ENCODE results near the gene OTX2. TPM values are rescaled to one million over a fixed set of nuclear protein-coding genes. Genes with fewer than 3 reads are reported as not detected.

Gene OTX2
- total RNA-seq, 1 experiment from 2014 or later, result 30.1 TPM

- Mint-ChIP-seq H3K27me3 (ENCODE audit: low read depth) (peaks cover 97% of the 10 kb centered on the region), H3K27ac (no peak overlapping the region), H3K9me3 (no peaks in the 10 kb centered on the region), H3K36me3 (no peaks in the 10 kb centered on the region), H3K4me1 (peaks cover 49% of the 10 kb centered on the region), H3K4me3 (no peak overlapping the region)
- TF ChIP-seq ZNF281 (CRISPR knock-in tag; IDR thresholded peaks at IDR 0.05) (no peak), ZNF396 (CRISPR knock-in tag; IDR thresholded peaks at IDR 0.05; ENCODE audit: borderline replicate concordance) (no peak), CBFB (CRISPR knock-in tag; IDR thresholded peaks at IDR 0.05; ENCODE audit: low read depth) (no peak), ELF4 (CRISPR knock-in tag; IDR thresholded peaks at IDR 0.05; ENCODE audit: low read depth) (no peak), IRF1 (CRISPR knock-in tag; IDR thresholded peaks at IDR 0.05) (no peak), ZNF671 (CRISPR knock-in tag; IDR thresholded peaks at IDR 0.05) (no peak), GRHL2 (CRISPR knock-in tag; IDR thresholded peaks at IDR 0.05; ENCODE audit: insufficient replicate concordance, severe bottlenecking) (no peak), SMAD3 (CRISPR knock-in tag; IDR thresholded peaks at IDR 0.05; ENCODE audit: borderline replicate concordance) (no peak), ZNF512 (CRISPR knock-in tag; IDR thresholded peaks at IDR 0.05; ENCODE audit: borderline replicate concordance) (no peak), E2F5 (CRISPR knock-in tag; IDR thresholded peaks at IDR 0.05) (no peak), ZNF138 (CRISPR knock-in tag; conservative IDR thresholded peaks at IDR 0.05) (no peak), TP53 (CRISPR knock-in tag; IDR thresholded peaks at IDR 0.05) (no peak), NFATC4 (CRISPR knock-in tag; IDR thresholded peaks at IDR 0.05) (no peak), GTF2I (CRISPR knock-in tag; conservative IDR thresholded peaks at IDR 0.05) (no peak), ATF1 (CRISPR knock-in tag; IDR thresholded peaks at IDR 0.05) (no peak)
- TF ChIP-seq, protein P1, sequence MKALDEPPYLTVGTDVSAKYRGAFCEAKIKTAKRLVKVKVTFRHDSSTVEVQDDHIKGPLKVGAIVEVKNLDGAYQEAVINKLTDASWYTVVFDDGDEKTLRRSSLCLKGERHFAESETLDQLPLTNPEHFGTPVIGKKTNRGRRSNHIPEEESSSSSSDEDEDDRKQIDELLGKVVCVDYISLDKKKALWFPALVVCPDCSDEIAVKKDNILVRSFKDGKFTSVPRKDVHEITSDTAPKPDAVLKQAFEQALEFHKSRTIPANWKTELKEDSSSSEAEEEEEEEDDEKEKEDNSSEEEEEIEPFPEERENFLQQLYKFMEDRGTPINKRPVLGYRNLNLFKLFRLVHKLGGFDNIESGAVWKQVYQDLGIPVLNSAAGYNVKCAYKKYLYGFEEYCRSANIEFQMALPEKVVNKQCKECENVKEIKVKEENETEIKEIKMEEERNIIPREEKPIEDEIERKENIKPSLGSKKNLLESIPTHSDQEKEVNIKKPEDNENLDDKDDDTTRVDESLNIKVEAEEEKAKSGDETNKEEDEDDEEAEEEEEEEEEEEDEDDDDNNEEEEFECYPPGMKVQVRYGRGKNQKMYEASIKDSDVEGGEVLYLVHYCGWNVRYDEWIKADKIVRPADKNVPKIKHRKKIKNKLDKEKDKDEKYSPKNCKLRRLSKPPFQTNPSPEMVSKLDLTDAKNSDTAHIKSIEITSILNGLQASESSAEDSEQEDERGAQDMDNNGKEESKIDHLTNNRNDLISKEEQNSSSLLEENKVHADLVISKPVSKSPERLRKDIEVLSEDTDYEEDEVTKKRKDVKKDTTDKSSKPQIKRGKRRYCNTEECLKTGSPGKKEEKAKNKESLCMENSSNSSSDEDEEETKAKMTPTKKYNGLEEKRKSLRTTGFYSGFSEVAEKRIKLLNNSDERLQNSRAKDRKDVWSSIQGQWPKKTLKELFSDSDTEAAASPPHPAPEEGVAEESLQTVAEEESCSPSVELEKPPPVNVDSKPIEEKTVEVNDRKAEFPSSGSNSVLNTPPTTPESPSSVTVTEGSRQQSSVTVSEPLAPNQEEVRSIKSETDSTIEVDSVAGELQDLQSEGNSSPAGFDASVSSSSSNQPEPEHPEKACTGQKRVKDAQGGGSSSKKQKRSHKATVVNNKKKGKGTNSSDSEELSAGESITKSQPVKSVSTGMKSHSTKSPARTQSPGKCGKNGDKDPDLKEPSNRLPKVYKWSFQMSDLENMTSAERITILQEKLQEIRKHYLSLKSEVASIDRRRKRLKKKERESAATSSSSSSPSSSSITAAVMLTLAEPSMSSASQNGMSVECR (CRISPR knock-in tag; IDR thresholded peaks at IDR 0.05; ENCODE audit: borderline replicate concordance), result no peak
- TF ChIP-seq, protein P2, sequence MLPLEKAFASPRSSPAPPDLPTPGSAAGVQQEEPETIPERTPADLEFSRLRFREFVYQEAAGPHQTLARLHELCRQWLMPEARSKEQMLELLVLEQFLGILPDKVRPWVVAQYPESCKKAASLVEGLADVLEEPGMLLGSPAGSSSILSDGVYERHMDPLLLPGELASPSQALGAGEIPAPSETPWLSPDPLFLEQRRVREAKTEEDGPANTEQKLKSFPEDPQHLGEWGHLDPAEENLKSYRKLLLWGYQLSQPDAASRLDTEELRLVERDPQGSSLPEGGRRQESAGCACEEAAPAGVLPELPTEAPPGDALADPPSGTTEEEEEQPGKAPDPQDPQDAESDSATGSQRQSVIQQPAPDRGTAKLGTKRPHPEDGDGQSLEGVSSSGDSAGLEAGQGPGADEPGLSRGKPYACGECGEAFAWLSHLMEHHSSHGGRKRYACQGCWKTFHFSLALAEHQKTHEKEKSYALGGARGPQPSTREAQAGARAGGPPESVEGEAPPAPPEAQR (CRISPR knock-in tag; IDR thresholded peaks at IDR 0.05), result no peak
- TF ChIP-seq, protein P3, sequence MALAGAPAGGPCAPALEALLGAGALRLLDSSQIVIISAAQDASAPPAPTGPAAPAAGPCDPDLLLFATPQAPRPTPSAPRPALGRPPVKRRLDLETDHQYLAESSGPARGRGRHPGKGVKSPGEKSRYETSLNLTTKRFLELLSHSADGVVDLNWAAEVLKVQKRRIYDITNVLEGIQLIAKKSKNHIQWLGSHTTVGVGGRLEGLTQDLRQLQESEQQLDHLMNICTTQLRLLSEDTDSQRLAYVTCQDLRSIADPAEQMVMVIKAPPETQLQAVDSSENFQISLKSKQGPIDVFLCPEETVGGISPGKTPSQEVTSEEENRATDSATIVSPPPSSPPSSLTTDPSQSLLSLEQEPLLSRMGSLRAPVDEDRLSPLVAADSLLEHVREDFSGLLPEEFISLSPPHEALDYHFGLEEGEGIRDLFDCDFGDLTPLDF (CRISPR knock-in tag; IDR thresholded peaks at IDR 0.05), result no peak
- DNase-seq (ENCODE audit: low spot score) (no peak), ATAC-seq (no peak)
- POLR2A ChIA-PET, result interaction anchor here (1.1 kb wide), 1 partner anchor 11 kb away, joined by 5 read pairs; no protein-coding TSS in a partner anchor
- CTCF ChIA-PET, result no interaction called here
Measured at GRCh38 chr14:56857216-56857615, 46.9 kb upstream of the OTX2 start.

Measured in WTC11 (cell line).